Spleen (tissue), 13 donors: ENCODE results near the gene LRPPRC. TPM values are rescaled to one million over a fixed set of nuclear protein-coding genes. Genes with fewer than 3 reads are reported as not detected.

Experiments
- DNase-seq: peaks from one replicate; pipeline ENCODE4 v3.0.0-alpha.2; 2020
- H3K27ac ChIP-seq, 8 donors: fragments of 200-600 bp; sonication (generic) in 7 of 8; 1 replicate in 4 of 8; 2 replicates in 4 of 8; pipeline versions ENCODE4 v1.5.0 to v1.8.0; 2016 to 2021; ENCODE audit warnings: inconsistent platforms in 4 of 8, mild to moderate bottlenecking in 4 of 8, moderate library complexity in 1 of 8
- H3K27me3 ChIP-seq, 7 donors: fragments of 200-600 bp; sonication (generic) in 6 of 7; replicated peaks in 1 of 7; 1 replicate in 4 of 7; 2 replicates in 3 of 7; pipeline versions ENCODE4 v1.5.0 to v1.8.0; 2016 to 2021; ENCODE audit warnings: inconsistent platforms in 3 of 7, mild to moderate bottlenecking in 1 of 7
- H3K36me3 ChIP-seq, 6 donors: fragments of 200-600 bp; sonication (generic) in 5 of 6; 1 replicate in 4 of 6; 2 replicates in 2 of 6; pipeline versions ENCODE4 v1.5.0 to v1.8.0; 2016 to 2021; ENCODE audit warnings: inconsistent platforms in 2 of 6
- H3K4me1 ChIP-seq, 6 donors: fragments of 200-600 bp; sonication (generic) in 5 of 6; 1 replicate in 3 of 6; 2 replicates in 3 of 6; pipeline versions ENCODE4 v1.5.0 to v1.8.0; 2016 to 2021; ENCODE audit warnings: inconsistent platforms in 3 of 6
- H3K4me3 ChIP-seq, 8 donors: fragments of 200-600 bp; sonication (generic) in 7 of 8; 1 replicate in 4 of 8; 2 replicates in 4 of 8; pipeline versions ENCODE4 v1.5.0 to v1.8.0; 2016 to 2021; ENCODE audit warnings: inconsistent platforms in 4 of 8, mild to moderate bottlenecking in 4 of 8, moderate library complexity in 2 of 8
- H3K9me3 ChIP-seq, 8 donors: fragments of 200-600 bp; sonication (generic) in 7 of 8; 1 replicate in 4 of 8; 2 replicates in 4 of 8; pipeline versions ENCODE4 v1.5.0 to v1.8.0; 2016 to 2021; ENCODE audit warnings: inconsistent platforms in 4 of 8
- CTCF ChIP-seq, 11 experiments: fragments of 200-600 bp in 7 of 11; fragments of 450-650 bp in 4 of 11; sonication (generic) in 4 of 11; IDR thresholded peaks in 8 of 11; conservative IDR thresholded peaks in 3 of 11; 1 replicate in 7 of 11; 2 replicates in 4 of 11; pipeline versions ENCODE4 v1.4.0 to v1.8.0; 2016 to 2021; ENCODE audit warnings: antibody characterized with exemption in 11 of 11, inconsistent platforms in 4 of 11, mild to moderate bottlenecking in 1 of 11
- POLR2A ChIP-seq, 3 donors: fragments of 450-650 bp; IDR thresholded peaks; one replicate each; pipeline ENCODE4 v1.5.1; 2017; ENCODE audit warnings: antibody characterized with exemption in 3 of 3, mild to moderate bottlenecking in 1 of 3
- POLR2AphosphoS5 ChIP-seq, 3 donors: sonication (generic); formaldehyde crosslinking; IDR thresholded peaks; one replicate each; pipeline ENCODE4 v1.5.1; 2017; ENCODE audit warnings: antibody characterized with exemption in 3 of 3
- WGBS, 5 donors: extraction: QIAGEN DNeasy Blood & Tissue Kit in 3 of 5; methylation state at CpG; one replicate each; pipeline versions ENCODE4 v1.1.5 to v1.1.7; 2013 to 2018; 5-methylcytosine and 5-hydroxymethylcytosine counted together
- intact Hi-C: fragments of 100-400 bp; cut with DNase I; formaldehyde crosslinking; loops from one replicate; pipeline ENCODE4 v1.15.0; 2023; ENCODE audit warnings: low total_unique reads
- long read RNA-seq, 2 donors: transcript quantifications; one replicate each; lab custom pipeline, GENCODE V29; 2026
- polyA plus RNA-seq, 3 donors: library from polyadenylated mRNA; stranded (reverse); fragments of 200-250 nt; gene quantifications; one replicate each; pipeline ENCODE4 v1.2.1, GENCODE V29; 2013
- total RNA-seq, 7 donors: library from RNA; depleted of rRNA in 3 of 7; stranded (reverse); fragments of >200 nt in 3 of 7; fragmentation: NEBNext Ultra II Directional in 4 of 7; extraction: Animal tissue kit (Norgen Biotek cat#: 25700) in 4 of 7; gene quantifications; one replicate each; pipeline versions ENCODE4 v1.1.0 to v1.2.1, GENCODE V29; 2016 to 2021
- donor health status: healthy with polysubstance abuse.
- donor health status: DM: no; HTN: no; CAD: no; lungs with moderate emphysema.
- donor health status: DM: no; HTN: no; CAD: no.
- donor health status: Bipolar disorder and iron deficiency.
- donor health status: healthy.
- donor health status: DM: no; HTN: no; CAD: no.
- donor health status: DM: yes; HTN: yes; CAD: no.

LRPPRC gene
- total RNA-seq (10 to 100 TPM; 52.3 to 72.5 (median 60.3) TPM), polyA plus RNA-seq (10 to 100 TPM; 25.0 to 28.7 (median 27.3) TPM)
- long read RNA-seq, donor 1, full-length matches to known transcripts: 6 of 46 reads
- long read RNA-seq, donor 1, partial matches to known transcripts: 40 of 46 reads
- long read RNA-seq, donor 1, other reads (novel, unspliced or antisense): 0 of 46 reads
- long read RNA-seq, donor 2, full-length matches to known transcripts: 9 of 34 reads
- long read RNA-seq, donor 2, partial matches to known transcripts: 25 of 34 reads
- long read RNA-seq, donor 2, other reads (novel, unspliced or antisense): 0 of 34 reads

GRCh38 chr2:43995733-43996533 is at the start of gene LRPPRC:
Gene LRPPRC (minus strand): TSS chr2:43995989. CDS start chr2:43995947, 42 bp downstream.
- Histone ChIP-seq H3K4me3 (peak within 1 kb of the TSS; percentile 99 to 100 (median 100)), H3K27me3 (no peaks in the 10 kb centered on the region), H3K36me3 (peaks cover 0 to 29% (median 9%) of the 10 kb centered on the region in 6 donors), H3K27ac (peak within 1 kb of the TSS; percentile 85 to 93 (median 86)), H3K4me1 (peaks cover 20 to 53% (median 37%) of the 10 kb centered on the region in 6 donors), H3K9me3 (no peaks in the 10 kb centered on the region)
- WGBS, 5 donors: 0% methylated on average over 47 to 64 of the region's 64 CpGs
- intact Hi-C loops: no loop called here
- peak; percentile 92 to 97 (median 92) for TF ChIP-seq POLR2AphosphoS5 (IDR thresholded peaks at IDR 0.05)
- peak in 2 of 3 donors; percentile 55 to 89 for TF ChIP-seq POLR2A (IDR thresholded peaks at IDR 0.05)
- no peak for TF ChIP-seq CTCF (IDR thresholded peaks at IDR 0.05 in 8 of 11, conservative IDR thresholded peaks at IDR 0.05 in 3 of 11)
- DNase-seq: peak; percentile 96

GRCh38 chr2:44045061-44045460 is 49.3 kb upstream of the LRPPRC start:
- no peak for DNase-seq
- Histone ChIP-seq H3K9me3 (no peaks in the 10 kb centered on the region), H3K4me1 (peaks cover 0 to 6% (median 6%) of the 10 kb centered on the region in 6 donors), H3K27me3 (no peaks in the 10 kb centered on the region), H3K27ac (no peak overlapping the region), H3K36me3 (no peaks in the 10 kb centered on the region), H3K4me3 (no peak overlapping the region)
- TF ChIP-seq CTCF (IDR thresholded peaks at IDR 0.05 in 8 of 11, conservative IDR thresholded peaks at IDR 0.05 in 3 of 11) (no peak), POLR2AphosphoS5 (IDR thresholded peaks at IDR 0.05) (no peak), POLR2A (IDR thresholded peaks at IDR 0.05) (no peak)
- 64 to 77% (median 70%) methylated on average over 3 of the region's 3 CpGs for WGBS, 5 donors
- intact Hi-C loops: loop anchor here (10.0 kb wide), 1 partner anchor 910 kb away; no protein-coding TSS in a partner anchor

DNA sequence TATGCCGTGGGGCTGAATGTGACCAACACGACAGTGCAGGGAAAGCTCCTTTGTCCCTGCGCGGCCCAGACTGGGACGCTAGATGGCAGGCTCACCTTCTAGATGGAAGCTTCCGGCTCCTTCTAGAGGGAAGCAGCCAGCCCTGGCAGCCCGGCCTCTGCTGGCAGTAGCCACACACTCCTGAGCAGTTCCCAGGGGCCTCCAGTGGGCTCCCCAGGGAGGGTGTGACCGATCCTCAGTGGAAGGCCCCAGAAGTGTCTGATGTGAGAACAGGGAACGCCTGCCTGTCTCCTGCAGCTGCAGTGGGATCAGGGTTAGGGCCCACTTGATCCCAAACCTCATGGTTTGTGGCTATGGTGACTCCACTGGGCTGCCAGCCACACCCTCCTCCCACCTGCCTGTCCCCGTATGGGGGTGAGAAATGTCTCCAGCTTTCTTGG is 48.5 kb upstream of the LRPPRC start:
- peaks cover 0 to 6% (median 6%) of the 10 kb centered on the region in 6 donors for H3K4me1 ChIP-seq
- H3K27me3 ChIP-seq: no peaks in the 10 kb centered on the region
- intact Hi-C loops: loop anchor here (10.0 kb wide), 1 partner anchor 910 kb away; no protein-coding TSS in a partner anchor
- H3K36me3 ChIP-seq: no peaks in the 10 kb centered on the region
- H3K9me3 ChIP-seq: no peaks in the 10 kb centered on the region
- WGBS, 5 donors: 0 to 6% (median 5%) methylated on average over 8 to 10 of the region's 10 CpGs
- DNase-seq: peak; percentile 92
- TF ChIP-seq CTCF (IDR thresholded peaks at IDR 0.05 in 8 of 11, conservative IDR thresholded peaks at IDR 0.05 in 3 of 11) (peak; percentile 54 to 91 (median 81)), POLR2AphosphoS5 (IDR thresholded peaks at IDR 0.05) (peak in 1 of 3 donors; percentile 28), POLR2A (IDR thresholded peaks at IDR 0.05) (no peak)
- H3K4me3 ChIP-seq: no peak overlapping the region
- H3K27ac ChIP-seq: no peak overlapping the region
